HG02970 (cell line): Measurements from ENCODE around the gene TLK1.
A peak's percentile ranks its signal among the peaks of the same experiment; 100 is the strongest.

ENCODE experiments used
- ATAC-seq: cut with Tn5 transposase; IDR thresholded peaks from one replicate; pipeline ENCODE4 v1.9.1; 2021; ENCODE audit warnings: mild to moderate bottlenecking, moderate library complexity, moderate number of reproducible peaks; ENCODE audit not compliant: unreplicated experiment, low FRiP score

The TLK1 gene

GRCh38 chr2:171013851-171014250, 146.8 kb downstream of the TLK1 start:
- no peak for ATAC-seq

- ATAC-seq, result no peak
These were observed 151.3 kb downstream of the TLK1 start for GRCh38 chr2:171009386-171009785.

- no peak for ATAC-seq
These were observed 152.0 kb downstream of the TLK1 start for GRCh38 chr2:171008550-171009205.

GRCh38 chr2:171004833-171005232, 155.9 kb downstream of the TLK1 start:
- no peak for ATAC-seq

GRCh38 chr2:171004363-171004762, 156.3 kb downstream of the TLK1 start:
- no peak for ATAC-seq

GRCh38 chr2:170999654-171000053, 161.0 kb downstream of the TLK1 start:
- ATAC-seq, result no peak

- no peak for ATAC-seq
These were observed 162.6 kb downstream of the TLK1 start for GRCh38 chr2:170997893-170998597.

- ATAC-seq, result no peak
These were observed 164.4 kb downstream of the TLK1 start for GRCh38 chr2:170996316-170996715.

GRCh38 chr2:170991398-170992182, 169.1 kb downstream of the TLK1 start:
- no peak for ATAC-seq

- ATAC-seq, result no peak
These were observed 174.0 kb downstream of the TLK1 start for GRCh38 chr2:170986566-170987258.

GRCh38 chr2:170985407-170985806, 175.3 kb downstream of the TLK1 start:
- ATAC-seq, result no peak

- no peak for ATAC-seq
These were observed 176.6 kb downstream of the TLK1 start for GRCh38 chr2:170984079-170984478.

- no peak for ATAC-seq
These were observed 184.8 kb downstream of the TLK1 start for GRCh38 chr2:170975943-170976270.

GRCh38 chr2:170975127-170975942, 185.4 kb downstream of the TLK1 start:
- ATAC-seq, result no peak

- ATAC-seq, result no peak
These were observed 186.2 kb downstream of the TLK1 start for GRCh38 chr2:170974304-170974993.

GRCh38 chr2:170973492-170974303, 187.0 kb downstream of the TLK1 start:
- peak; percentile 84 for ATAC-seq

GRCh38 chr2:170973225-170973491, 187.5 kb downstream of the TLK1 start:
- ATAC-seq, result no peak

- ATAC-seq, result no peak
These were observed 188.1 kb downstream of the TLK1 start for GRCh38 chr2:170972296-170973224.
